PFSK-1 (cell line): ENCODE measurements around the gene MRTFB.

Source experiments
- POLR2AphosphoS5 ChIP-seq: IDR thresholded peaks from 2 replicates; pipeline ENCODE4 v1.6.1; 2012; ENCODE audit warnings: low read depth, mild to moderate bottlenecking, control low read depth, low read length, moderate library complexity
- SIN3A ChIP-seq: IDR thresholded peaks from 2 replicates; pipeline ENCODE4 v1.6.1; 2012; ENCODE audit warnings: mild to moderate bottlenecking, low read length, moderate library complexity, borderline replicate concordance; ENCODE audit not compliant: insufficient read depth
- TAF1 ChIP-seq: IDR thresholded peaks from 2 replicates; pipeline ENCODE4 v1.6.1; 2012; ENCODE audit warnings: low read length, control low read depth, borderline replicate concordance; ENCODE audit not compliant: insufficient read depth
- TF ChIP-seq, protein P1 (sequence below), 2 experiments: IDR thresholded peaks; 2 replicates each; pipeline versions ENCODE4 v1.6.1 to v1.8.0; 2011 to 2012; ENCODE audit warnings: low read depth in 2 of 2, low read length in 2 of 2, control low read depth in 1 of 2, inconsistent platforms in 1 of 2, mild to moderate bottlenecking in 1 of 2, moderate library complexity in 1 of 2; ENCODE audit not compliant: insufficient read depth in 1 of 2

- TF ChIP-seq POLR2AphosphoS5 (no peak), SIN3A (no peak), TAF1 (no peak)
- TF ChIP-seq, protein P1, sequence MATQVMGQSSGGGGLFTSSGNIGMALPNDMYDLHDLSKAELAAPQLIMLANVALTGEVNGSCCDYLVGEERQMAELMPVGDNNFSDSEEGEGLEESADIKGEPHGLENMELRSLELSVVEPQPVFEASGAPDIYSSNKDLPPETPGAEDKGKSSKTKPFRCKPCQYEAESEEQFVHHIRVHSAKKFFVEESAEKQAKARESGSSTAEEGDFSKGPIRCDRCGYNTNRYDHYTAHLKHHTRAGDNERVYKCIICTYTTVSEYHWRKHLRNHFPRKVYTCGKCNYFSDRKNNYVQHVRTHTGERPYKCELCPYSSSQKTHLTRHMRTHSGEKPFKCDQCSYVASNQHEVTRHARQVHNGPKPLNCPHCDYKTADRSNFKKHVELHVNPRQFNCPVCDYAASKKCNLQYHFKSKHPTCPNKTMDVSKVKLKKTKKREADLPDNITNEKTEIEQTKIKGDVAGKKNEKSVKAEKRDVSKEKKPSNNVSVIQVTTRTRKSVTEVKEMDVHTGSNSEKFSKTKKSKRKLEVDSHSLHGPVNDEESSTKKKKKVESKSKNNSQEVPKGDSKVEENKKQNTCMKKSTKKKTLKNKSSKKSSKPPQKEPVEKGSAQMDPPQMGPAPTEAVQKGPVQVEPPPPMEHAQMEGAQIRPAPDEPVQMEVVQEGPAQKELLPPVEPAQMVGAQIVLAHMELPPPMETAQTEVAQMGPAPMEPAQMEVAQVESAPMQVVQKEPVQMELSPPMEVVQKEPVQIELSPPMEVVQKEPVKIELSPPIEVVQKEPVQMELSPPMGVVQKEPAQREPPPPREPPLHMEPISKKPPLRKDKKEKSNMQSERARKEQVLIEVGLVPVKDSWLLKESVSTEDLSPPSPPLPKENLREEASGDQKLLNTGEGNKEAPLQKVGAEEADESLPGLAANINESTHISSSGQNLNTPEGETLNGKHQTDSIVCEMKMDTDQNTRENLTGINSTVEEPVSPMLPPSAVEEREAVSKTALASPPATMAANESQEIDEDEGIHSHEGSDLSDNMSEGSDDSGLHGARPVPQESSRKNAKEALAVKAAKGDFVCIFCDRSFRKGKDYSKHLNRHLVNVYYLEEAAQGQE (IDR thresholded peaks at IDR 0.05; ENCODE audit: insufficient read depth in 1 of 2, low read depth in 2 of 2, low read length in 2 of 2), result no peak
Observed at GRCh38 chr16:14117051-14117450, 45.9 kb downstream of the MRTFB start.
